ENCODE data around the gene CDH22.

CDH22 gene

DNA sequence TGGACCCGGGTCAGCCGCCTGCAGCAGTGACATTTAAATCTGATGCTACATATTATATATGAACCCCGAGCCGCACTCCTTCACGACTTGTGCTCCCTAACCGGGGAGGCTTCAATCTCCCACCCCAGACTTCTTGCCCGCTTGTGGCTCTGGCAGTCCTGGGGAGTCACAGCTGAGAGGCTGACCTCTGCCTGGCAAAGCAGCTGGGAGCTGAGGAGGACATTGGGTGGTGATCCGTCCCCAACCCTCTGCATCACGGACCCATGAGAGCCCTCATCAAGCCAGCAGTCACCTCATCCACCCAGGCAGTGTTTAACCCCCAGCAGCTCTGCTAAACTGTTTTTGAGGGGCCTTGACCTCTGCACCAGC is 33.7 kb upstream of the CDH22 start:
- WGBS: 88% methylated on average over 9 of the region's 9 CpGs
- Histone ChIP-seq H2AFZ (ENCODE audit: low read depth, low read length) (no peak overlapping the region), H3K9me3 (ENCODE audit: control insufficient read depth, low read length) (no peaks in the 10 kb centered on the region)

DNA sequence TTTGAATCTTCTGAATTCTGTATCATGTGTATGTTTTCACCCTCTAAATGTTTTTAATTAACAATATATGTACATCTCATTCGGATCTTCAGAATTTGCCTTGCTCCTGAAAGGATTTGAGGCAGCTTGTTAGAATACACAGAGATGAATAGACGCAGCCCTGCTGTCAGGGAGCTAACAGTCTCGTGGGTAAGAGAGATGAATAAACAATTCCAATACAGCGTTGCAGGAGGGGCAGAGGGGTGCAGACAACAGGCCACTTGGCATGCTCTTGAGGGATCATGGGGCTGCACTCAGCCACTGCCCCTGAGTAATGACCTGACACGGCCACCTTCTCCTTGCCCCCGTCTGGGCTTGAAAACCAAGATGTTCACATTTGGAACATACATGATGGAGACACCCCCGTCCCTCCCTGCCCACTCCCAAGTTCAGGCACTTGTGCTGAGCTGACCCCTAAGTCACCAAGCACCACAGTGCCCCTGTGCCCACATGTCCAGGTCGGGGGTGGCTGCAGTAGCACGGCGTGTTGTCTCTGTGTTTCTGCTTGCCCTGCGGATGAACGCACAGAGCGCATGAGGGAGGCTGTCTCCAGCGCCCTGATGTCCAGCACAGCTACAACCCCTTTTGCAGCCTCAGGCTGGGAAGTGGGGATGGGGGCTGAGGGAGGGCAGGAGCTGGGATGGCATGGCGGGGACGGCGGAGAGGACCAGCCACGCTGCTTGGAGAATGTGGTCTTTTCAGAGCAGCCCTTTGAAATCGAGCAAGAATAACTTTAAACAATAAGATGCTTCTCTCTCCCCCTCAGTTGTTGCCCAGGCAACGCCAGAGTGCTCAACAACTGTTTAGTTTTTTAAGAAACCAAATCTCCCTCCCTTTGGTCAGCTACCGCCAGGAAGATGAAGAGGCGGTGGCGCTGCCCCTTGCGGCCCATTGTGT is 33.0 kb upstream of the CDH22 start:
- no peak for DNase-seq

More for the DNA sequence above, 33.7 kb upstream of the CDH22 start:
- H3K9ac ChIP-seq (ENCODE audit: low read length): no peak overlapping the region
- no peak overlapping the region for H3K27ac ChIP-seq (ENCODE audit: low read length, poor library complexity, severe bottlenecking)
- H3K27me3 ChIP-seq (ENCODE audit: control insufficient read depth in 1 of 2, insufficient read depth in 1 of 2, low read length in 2 of 2): peaks cover 59 to 68% of the 10 kb centered on the region in 2 experiments
- no peak overlapping the region for H3K4ac ChIP-seq (ENCODE audit: low read depth in 1 of 2, low read length in 2 of 2)
- H3K23ac ChIP-seq (ENCODE audit: low read length in 2 of 2): peak overlapping the region in 1 of 2 experiments; percentile 64
- no peak overlapping the region for H3K18ac ChIP-seq (ENCODE audit: low read depth in 1 of 2, low read length in 2 of 2)
- no peak overlapping the region for H2BK120ac ChIP-seq (ENCODE audit: low read depth, low read length)
- H3K14ac ChIP-seq (ENCODE audit: low read length in 2 of 2): no peak overlapping the region
- no peak overlapping the region for H2AK5ac ChIP-seq (ENCODE audit: low read length, severe bottlenecking)
- H3K36me3 ChIP-seq (ENCODE audit: control insufficient read depth in 1 of 2, insufficient read depth in 2 of 2, low read depth in 1 of 2, low read length in 2 of 2): no peaks in the 10 kb centered on the region
- H2BK15ac ChIP-seq (ENCODE audit: low read depth, poor library complexity, severe bottlenecking): no peak overlapping the region
- no peak overlapping the region for H3K4me2 ChIP-seq (ENCODE audit: low read length, poor library complexity, severe bottlenecking)
- no peak overlapping the region for H2BK5ac ChIP-seq (ENCODE audit: low read depth, low read length, poor library complexity, severe bottlenecking)
- no peaks in the 10 kb centered on the region for H3K79me1 ChIP-seq (replicated peaks; ENCODE audit: low read length, poor library complexity, severe bottlenecking)
- H3K4me1 ChIP-seq (ENCODE audit: control insufficient read depth, insufficient read depth, low read depth, low read length): peaks cover 2% of the 10 kb centered on the region
- H2BK12ac ChIP-seq (ENCODE audit: low read length in 2 of 2): no peak overlapping the region
- no peak overlapping the region for H3K4me3 ChIP-seq (ENCODE audit: insufficient read depth in 1 of 2, low read depth in 1 of 2, low read length in 2 of 2)
- no peak for DNase-seq
- H4K8ac ChIP-seq (ENCODE audit: low read length): no peak overlapping the region
- no peak overlapping the region for H4K91ac ChIP-seq (ENCODE audit: low read length)

DNA sequence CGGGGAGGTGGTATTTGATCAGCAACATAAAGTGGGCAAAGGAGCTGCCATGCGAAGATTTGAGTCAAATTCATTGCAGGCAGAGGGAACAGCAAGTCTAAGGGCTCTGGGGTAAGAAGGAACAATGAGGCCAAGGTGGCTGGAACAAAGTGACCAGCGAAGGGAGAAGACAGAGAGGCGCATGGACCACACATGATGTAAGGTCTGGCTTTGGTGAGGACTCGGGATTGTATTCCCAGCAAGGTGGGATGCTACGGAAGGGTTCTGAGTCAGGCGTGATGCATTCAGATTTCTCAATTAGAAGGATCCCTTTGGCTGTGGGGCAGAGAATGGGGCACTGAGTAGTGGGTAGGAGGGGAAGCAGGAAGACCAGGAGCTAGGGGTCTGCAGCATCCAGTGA is 30.7 kb upstream of the CDH22 start:
- Histone ChIP-seq H2BK12ac (ENCODE audit: low read length in 2 of 2) (no peak overlapping the region), H2AFZ (ENCODE audit: low read depth, low read length) (no peak overlapping the region), H3K4ac (ENCODE audit: low read depth in 1 of 2, low read length in 2 of 2) (no peak overlapping the region), H3K4me2 (ENCODE audit: low read length, poor library complexity, severe bottlenecking) (no peak overlapping the region), H4K8ac (ENCODE audit: low read length) (no peak overlapping the region), H3K14ac (ENCODE audit: low read length in 2 of 2) (no peak overlapping the region), H2BK15ac (ENCODE audit: low read depth, poor library complexity, severe bottlenecking) (no peak overlapping the region), H4K91ac (ENCODE audit: low read length) (no peak overlapping the region), H3K23ac (ENCODE audit: low read length in 2 of 2) (no peak overlapping the region), H3K9ac (ENCODE audit: low read length) (no peak overlapping the region), H2AK5ac (ENCODE audit: low read length, severe bottlenecking) (no peak overlapping the region), H3K36me3 (ENCODE audit: control insufficient read depth in 1 of 2, insufficient read depth in 2 of 2, low read depth in 1 of 2, low read length in 2 of 2) (no peaks in the 10 kb centered on the region), H3K9me3 (ENCODE audit: control insufficient read depth, low read length) (no peaks in the 10 kb centered on the region), H2BK5ac (ENCODE audit: low read depth, low read length, poor library complexity, severe bottlenecking) (no peak overlapping the region), H3K4me3 (ENCODE audit: insufficient read depth in 1 of 2, low read depth in 1 of 2, low read length in 2 of 2) (no peak overlapping the region), H2BK120ac (ENCODE audit: low read depth, low read length) (no peak overlapping the region), H3K4me1 (ENCODE audit: control insufficient read depth, insufficient read depth, low read depth, low read length) (peaks cover 2% of the 10 kb centered on the region), H3K27ac (ENCODE audit: low read length, poor library complexity, severe bottlenecking) (no peak overlapping the region), H3K27me3 (ENCODE audit: control insufficient read depth in 1 of 2, insufficient read depth in 1 of 2, low read length in 2 of 2) (peaks cover 75 to 90% of the 10 kb centered on the region in 2 experiments), H3K18ac (ENCODE audit: low read depth in 1 of 2, low read length in 2 of 2) (no peak overlapping the region), H3K79me1 (replicated peaks; ENCODE audit: low read length, poor library complexity, severe bottlenecking) (no peaks in the 10 kb centered on the region)
- WGBS: 89% methylated on average over 7 of the region's 7 CpGs
- DNase-seq: no peak

More for the DNA sequence above, 33.0 kb upstream of the CDH22 start:
- Histone ChIP-seq H2BK120ac (ENCODE audit: low read depth, low read length) (no peak overlapping the region), H2BK15ac (ENCODE audit: low read depth, poor library complexity, severe bottlenecking) (no peak overlapping the region), H3K79me1 (replicated peaks; ENCODE audit: low read length, poor library complexity, severe bottlenecking) (no peaks in the 10 kb centered on the region), H2AK5ac (ENCODE audit: low read length, severe bottlenecking) (no peak overlapping the region), H2BK5ac (ENCODE audit: low read depth, low read length, poor library complexity, severe bottlenecking) (no peak overlapping the region), H3K9ac (ENCODE audit: low read length) (no peak overlapping the region), H3K4me1 (ENCODE audit: control insufficient read depth, insufficient read depth, low read depth, low read length) (peaks cover 2% of the 10 kb centered on the region), H3K9me3 (ENCODE audit: control insufficient read depth, low read length) (no peaks in the 10 kb centered on the region), H2AFZ (ENCODE audit: low read depth, low read length) (no peak overlapping the region), H3K36me3 (ENCODE audit: control insufficient read depth in 1 of 2, insufficient read depth in 2 of 2, low read depth in 1 of 2, low read length in 2 of 2) (no peaks in the 10 kb centered on the region), H4K91ac (ENCODE audit: low read length) (no peak overlapping the region), H3K4me3 (ENCODE audit: insufficient read depth in 1 of 2, low read depth in 1 of 2, low read length in 2 of 2) (no peak overlapping the region), H2BK12ac (ENCODE audit: low read length in 2 of 2) (no peak overlapping the region), H3K27me3 (ENCODE audit: control insufficient read depth in 1 of 2, insufficient read depth in 1 of 2, low read length in 2 of 2) (peaks cover 65 to 75% of the 10 kb centered on the region in 2 experiments), H3K14ac (ENCODE audit: low read length in 2 of 2) (peak overlapping the region in 1 of 2 experiments; percentile 68), H4K8ac (ENCODE audit: low read length) (no peak overlapping the region), H3K4ac (ENCODE audit: low read depth in 1 of 2, low read length in 2 of 2) (no peak overlapping the region), H3K27ac (ENCODE audit: low read length, poor library complexity, severe bottlenecking) (no peak overlapping the region), H3K23ac (ENCODE audit: low read length in 2 of 2) (peak overlapping the region in 1 of 2 experiments; percentile 9), H3K18ac (ENCODE audit: low read depth in 1 of 2, low read length in 2 of 2) (no peak overlapping the region), H3K4me2 (ENCODE audit: low read length, poor library complexity, severe bottlenecking) (no peak overlapping the region)
- 82% methylated on average over 23 of the region's 24 CpGs for WGBS

DNA sequence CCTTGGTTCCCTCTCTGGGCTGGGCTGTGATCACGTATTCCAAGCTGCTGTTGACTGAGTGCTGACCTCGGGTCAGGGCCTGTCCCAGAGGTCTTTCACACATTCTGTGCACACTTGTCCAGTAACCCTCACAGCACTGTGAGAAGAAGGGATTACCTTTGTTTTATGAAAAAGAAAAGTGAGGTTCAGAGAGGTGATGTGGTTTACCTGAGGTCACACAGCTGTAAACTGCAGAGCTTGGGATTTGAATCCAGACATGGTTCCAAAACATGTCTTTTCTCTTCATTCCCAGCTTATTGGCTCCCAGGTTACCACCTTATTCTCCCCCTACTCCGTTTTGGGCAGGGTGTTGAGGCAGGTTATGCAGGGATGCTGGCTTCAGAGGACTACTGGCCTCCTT is 28.4 kb upstream of the CDH22 start:
- no peak overlapping the region for H4K8ac ChIP-seq (ENCODE audit: low read length)
- H2BK120ac ChIP-seq (ENCODE audit: low read depth, low read length): no peak overlapping the region
- H3K27ac ChIP-seq (ENCODE audit: low read length, poor library complexity, severe bottlenecking): no peak overlapping the region
- H3K4me1 ChIP-seq (ENCODE audit: control insufficient read depth, insufficient read depth, low read depth, low read length): peaks cover 2% of the 10 kb centered on the region
- no peak overlapping the region for H3K14ac ChIP-seq (ENCODE audit: low read length in 2 of 2)
- H2AK5ac ChIP-seq (ENCODE audit: low read length, severe bottlenecking): no peak overlapping the region
- no peak for DNase-seq
- 47% methylated on average over 3 of the region's 3 CpGs for WGBS
- H3K9me3 ChIP-seq (ENCODE audit: control insufficient read depth, low read length): no peaks in the 10 kb centered on the region
- no peak overlapping the region for H3K9ac ChIP-seq (ENCODE audit: low read length)
- H2BK5ac ChIP-seq (ENCODE audit: low read depth, low read length, poor library complexity, severe bottlenecking): no peak overlapping the region
- no peak overlapping the region for H2BK12ac ChIP-seq (ENCODE audit: low read length in 2 of 2)
- H2AFZ ChIP-seq (ENCODE audit: low read depth, low read length): no peak overlapping the region
- H3K23ac ChIP-seq (ENCODE audit: low read length in 2 of 2): no peak overlapping the region
- H2BK15ac ChIP-seq (ENCODE audit: low read depth, poor library complexity, severe bottlenecking): no peak overlapping the region
- no peak overlapping the region for H3K4me3 ChIP-seq (ENCODE audit: insufficient read depth in 1 of 2, low read depth in 1 of 2, low read length in 2 of 2)
- no peak overlapping the region for H3K4me2 ChIP-seq (ENCODE audit: low read length, poor library complexity, severe bottlenecking)
- peaks cover 71 to 91% of the 10 kb centered on the region in 2 experiments for H3K27me3 ChIP-seq (ENCODE audit: control insufficient read depth in 1 of 2, insufficient read depth in 1 of 2, low read length in 2 of 2)
- H4K91ac ChIP-seq (ENCODE audit: low read length): no peak overlapping the region
- H3K18ac ChIP-seq (ENCODE audit: low read depth in 1 of 2, low read length in 2 of 2): no peak overlapping the region
- H3K36me3 ChIP-seq (ENCODE audit: control insufficient read depth in 1 of 2, insufficient read depth in 2 of 2, low read depth in 1 of 2, low read length in 2 of 2): no peaks in the 10 kb centered on the region
- H3K4ac ChIP-seq (ENCODE audit: low read depth in 1 of 2, low read length in 2 of 2): no peak overlapping the region
- H3K79me1 ChIP-seq (replicated peaks; ENCODE audit: low read length, poor library complexity, severe bottlenecking): no peaks in the 10 kb centered on the region
